HG02588 (cell line): ENCODE results near the gene SLC25A25.
"Not testable (repeated sequence)": the region's sequence is repeated elsewhere in the genome, so short reads cannot be mapped to it uniquely, and the experiment has no call there.

Experiments used
- ATAC-seq: cut with Tn5 transposase; IDR thresholded peaks from one replicate; pipeline ENCODE4 v1.9.1; 2021; ENCODE audit warnings: mild to moderate bottlenecking, moderate library complexity; ENCODE audit not compliant: unreplicated experiment

The SLC25A25 gene

DNA sequence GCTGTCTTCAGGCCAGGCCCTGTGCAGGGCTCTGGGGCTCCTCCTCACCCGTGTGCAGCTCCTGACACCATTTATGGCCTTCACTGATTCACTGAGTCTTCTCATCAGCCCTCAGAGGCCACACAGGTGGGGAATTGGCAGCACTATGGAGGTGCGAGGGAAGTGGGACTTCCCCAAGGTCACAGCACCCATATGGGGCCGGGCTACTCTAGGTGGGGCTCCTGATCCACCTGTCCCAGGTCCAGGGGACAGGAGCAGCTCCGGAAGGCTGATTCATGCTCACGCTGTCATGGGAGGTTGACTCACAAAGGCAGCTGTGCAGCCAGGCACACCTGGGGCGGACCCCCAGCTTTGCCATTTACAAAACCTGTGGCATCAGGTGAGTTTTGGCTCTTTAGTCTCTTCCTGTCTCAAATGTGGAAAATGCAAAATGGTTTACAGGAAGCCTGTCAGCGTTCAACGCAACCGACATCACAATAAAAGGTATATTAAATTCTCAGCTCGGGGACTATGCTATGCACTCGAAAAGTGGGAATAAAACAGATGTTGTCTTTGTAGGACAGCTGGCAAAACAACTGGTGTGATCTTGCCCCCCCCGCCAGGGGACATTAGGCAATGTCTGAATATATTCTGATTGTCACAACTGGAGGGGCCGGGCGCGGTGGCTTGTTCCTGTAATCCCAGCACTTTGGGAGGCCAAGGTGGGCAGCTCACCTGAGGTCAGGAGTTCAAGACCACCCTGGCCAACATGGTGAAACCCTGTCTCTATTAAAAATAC lies 15.9 kb upstream of the SLC25A25 start:
- no peak for ATAC-seq

DNA sequence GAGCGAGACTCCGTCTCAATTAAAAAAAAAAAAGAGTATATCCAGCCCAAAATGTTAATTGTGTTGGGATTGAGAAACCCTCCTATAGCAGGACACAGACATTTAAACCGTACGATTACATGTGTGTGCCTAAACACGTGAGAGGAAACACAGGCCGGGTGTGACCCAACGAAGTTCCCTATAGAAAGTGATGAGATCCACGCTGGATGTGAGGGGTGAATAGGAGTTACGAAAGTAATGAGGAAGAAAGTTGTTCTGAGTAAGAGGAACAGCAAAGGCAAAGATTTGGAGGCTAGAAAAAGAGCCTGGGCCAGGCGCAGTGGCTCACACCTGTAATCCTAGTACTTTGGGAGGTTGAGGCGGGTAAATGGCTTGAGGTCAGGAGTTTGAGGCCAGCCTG lies 14.5 kb upstream of the SLC25A25 start:
- no peak for ATAC-seq

DNA sequence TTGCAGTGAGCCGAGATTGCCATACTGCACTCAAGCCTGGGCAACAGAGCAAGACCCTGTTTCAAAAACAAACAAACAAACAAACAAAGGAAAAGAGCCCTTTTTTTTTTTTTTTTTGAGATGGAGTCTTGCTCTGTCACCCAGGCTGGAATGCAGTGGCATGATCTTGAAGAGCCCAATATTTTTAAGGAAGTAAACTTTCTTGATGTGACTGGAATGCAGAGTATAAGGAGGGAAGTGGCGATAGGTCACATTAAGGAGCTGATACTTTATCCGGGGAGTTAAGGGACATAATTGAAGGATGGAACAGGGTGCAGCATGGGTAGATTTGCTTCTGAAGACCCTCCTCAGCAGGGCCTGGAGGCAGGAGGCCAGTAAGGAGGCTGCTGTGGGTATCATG lies 13.9 kb upstream of the SLC25A25 start:
- ATAC-seq: no peak

DNA sequence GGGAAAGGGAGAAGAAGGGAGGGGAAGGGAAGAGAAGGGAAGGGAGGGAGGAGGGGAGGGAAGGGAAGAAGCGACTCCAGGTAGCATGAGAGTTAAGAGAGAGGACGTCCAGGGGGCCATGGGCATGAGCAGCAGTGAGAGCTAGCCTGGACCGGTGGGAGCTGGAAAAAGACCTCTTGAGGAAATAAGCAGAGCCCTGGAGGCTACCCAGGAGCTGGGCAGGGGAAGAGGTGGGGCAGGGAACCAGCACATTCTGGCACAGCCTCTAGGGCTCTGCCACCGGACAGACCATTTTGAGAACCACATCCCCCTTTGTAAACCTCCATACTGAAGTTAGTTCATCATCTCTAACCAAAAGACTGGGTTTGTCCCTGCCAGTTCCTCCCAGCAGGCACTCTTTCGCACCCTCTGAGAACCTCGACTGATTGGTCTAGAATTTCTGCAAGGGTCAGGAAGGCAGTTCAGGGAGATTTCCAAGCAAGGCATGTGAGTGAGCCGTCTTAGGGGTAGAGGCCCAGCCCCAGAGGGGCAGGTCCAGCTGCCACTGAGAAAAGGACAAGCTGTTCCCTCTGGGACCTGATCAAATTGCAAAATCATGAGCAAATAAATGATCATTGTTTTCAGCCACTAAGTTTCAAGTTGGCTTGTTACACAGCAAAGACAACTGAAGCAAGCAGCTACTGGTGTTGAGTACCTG lies 12.5 kb upstream of the SLC25A25 start:
- no peak for ATAC-seq

DNA sequence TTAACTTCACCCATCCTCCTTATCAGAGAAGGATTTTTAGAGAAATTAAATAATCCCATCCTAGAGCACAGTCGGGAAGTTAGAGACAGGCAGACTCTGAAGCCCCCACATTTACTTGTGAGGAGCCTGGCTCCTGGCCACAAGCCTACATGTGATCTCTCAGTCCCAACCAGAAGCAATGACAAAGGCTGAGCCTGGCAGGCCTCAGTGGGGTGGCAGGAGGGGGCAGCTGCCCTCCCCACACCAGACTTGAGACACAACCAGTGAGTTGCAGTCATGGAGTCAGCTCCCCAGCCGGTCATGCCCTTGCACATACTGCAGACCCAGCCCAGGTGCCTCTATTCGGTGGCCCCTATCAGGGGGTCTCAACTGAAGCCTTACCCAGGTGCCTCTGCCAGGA lies 11.9 kb upstream of the SLC25A25 start:
- ATAC-seq: no peak

DNA sequence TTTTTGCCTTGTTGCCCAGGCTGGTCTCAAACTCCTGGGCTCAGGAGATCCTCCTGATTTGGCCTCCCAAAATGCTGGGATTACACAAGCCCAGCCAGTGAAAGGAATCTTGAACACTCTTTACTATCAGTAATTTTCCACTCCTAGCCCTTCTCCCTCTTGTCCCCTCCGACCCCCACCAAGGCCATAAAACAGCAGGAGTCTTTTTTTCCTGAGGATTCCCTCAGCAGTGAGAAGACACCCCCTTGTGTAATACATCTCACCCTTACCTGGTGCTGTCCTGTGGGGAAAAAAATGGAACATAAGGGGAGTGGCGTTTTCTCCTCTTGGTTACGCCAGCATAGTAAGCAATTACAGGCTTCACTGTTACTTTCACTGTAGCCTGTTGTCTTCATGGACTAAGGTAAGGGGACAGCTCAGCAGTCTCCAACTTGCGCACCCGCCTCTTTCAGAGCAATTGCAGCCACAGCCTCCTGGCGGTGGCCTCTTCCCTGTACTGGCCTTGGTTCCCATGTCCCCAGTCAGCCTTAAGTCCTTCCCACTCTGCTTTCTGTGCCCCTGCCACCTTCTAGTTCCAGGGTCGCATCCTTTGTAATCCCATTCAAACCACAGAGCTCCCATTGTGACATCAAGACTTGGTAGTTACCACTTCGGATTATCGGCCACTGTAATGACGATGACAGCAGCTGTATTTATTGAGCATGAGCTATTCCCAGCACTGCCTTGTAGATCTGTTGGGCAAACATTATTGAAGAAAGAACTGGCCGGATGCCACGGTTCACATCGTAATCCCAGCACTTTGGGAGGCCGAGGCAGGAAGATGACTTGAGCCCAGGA lies 10.9 kb upstream of the SLC25A25 start:
- no peak for ATAC-seq

DNA sequence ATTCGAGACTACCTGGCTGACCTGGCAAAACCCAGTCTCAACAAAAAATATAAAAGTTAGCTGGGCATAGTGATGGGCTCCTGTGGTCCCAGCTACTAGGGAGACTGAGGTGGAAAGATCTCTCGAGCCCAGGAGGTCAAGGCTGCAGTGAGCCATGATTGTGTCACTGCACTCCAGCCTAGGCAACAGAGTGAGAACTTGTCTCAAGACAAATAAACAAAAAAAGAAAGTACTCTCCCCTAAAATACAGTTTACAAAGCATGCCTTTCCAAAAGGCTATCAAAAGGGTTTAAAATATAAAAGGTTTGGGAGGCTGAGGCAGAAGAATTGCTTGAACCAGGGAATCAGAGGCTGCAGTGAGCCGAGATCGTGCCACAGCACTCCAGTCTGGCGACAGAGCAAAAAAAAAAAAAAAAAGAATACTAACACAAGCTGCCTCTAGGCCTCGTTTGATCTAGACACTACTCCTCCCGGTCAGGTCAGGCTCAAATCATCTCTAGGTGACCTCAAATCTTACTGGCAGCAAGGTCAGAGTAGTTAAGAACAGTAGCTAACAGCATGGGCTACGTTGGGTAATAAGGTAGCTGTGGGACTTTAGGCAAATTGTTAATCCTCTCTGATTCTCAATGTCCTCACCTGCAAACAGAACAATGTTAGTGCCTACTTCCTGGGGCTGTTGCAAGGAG lies 10.2 kb upstream of the SLC25A25 start:
- no peak for ATAC-seq

DNA sequence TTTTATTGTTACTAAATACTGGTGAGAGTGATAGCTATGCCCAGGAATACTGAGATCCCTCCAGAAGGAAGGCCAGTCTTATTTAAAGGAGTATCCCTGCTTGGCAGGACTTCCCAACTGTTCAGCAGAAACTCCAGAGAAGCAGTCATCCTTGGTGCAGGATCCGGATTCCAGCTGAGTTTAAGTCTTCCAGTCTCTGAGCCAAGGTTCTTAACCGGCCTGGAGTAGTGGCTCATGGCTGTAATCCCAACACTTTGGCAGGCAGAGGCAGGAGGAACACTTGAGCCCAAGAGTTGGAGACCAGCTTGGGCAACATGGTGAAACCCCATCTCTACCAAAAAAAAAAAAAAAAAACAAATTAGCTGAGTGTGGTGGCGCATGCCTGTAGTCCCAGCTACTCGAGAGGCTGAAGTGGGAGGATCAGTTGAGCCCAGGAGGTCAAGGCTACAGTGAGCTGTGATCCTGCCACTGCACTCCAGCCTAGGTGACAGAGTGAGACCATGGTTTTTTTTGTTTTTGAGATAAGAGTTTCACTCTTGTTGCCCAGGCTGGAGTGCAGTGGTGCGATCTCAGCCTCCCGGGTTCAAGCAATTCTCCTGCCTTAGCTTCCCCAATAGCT lies 8.6 kb upstream of the SLC25A25 start:
- no peak for ATAC-seq

DNA sequence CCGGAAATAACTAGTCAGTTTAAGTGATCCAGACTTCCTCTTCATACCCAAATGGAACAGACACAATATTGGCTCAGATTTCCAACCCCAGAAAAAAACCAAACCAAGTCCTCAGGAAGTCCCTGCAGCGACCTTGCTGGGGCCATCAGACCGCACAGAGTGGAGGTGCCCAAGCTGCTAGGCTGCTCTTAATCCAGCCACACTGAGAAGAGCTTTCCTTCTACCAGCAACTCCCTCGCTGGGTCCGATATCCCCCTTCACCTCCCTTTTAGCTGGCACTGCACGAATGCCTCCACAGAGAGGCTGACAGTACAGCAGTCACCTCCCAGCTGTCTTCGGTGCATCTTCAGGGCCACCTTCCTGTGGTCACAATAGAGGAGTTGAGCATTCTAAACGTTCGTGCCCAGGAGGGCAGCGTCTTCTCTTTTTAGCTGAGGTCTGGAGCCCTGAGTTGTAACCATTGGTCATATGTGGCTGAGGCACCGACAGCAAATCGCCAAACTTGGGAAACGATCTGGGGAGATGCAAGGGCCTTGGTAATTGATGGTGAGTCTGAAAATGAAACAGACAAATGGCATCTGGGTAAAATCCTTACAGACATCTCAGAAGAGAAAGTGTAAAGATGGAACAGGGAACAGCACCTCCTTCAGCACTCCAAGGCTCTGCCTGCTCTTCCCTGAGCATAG lies 6.6 kb upstream of the SLC25A25 start:
- no peak for ATAC-seq

DNA sequence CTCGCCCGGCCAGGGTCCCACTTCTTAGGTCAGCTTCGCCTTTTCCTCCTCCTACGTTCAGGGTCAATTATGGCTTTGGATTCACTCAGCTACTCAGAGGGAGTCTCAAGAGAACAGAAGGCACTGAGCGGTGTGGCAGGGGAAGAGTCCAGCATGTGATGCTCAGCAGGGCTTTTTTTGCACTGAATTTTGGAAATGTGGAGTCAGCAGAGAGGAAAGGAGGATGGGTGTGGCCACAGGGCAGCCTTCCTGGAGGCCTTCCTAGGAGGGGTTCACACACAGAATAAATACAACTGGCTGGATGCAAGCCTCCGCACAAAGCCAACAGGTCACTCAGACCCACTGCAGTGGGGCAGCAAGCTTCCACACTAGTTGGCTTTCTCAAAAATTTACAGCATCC lies 5.8 kb upstream of the SLC25A25 start:
- ATAC-seq: no peak

DNA sequence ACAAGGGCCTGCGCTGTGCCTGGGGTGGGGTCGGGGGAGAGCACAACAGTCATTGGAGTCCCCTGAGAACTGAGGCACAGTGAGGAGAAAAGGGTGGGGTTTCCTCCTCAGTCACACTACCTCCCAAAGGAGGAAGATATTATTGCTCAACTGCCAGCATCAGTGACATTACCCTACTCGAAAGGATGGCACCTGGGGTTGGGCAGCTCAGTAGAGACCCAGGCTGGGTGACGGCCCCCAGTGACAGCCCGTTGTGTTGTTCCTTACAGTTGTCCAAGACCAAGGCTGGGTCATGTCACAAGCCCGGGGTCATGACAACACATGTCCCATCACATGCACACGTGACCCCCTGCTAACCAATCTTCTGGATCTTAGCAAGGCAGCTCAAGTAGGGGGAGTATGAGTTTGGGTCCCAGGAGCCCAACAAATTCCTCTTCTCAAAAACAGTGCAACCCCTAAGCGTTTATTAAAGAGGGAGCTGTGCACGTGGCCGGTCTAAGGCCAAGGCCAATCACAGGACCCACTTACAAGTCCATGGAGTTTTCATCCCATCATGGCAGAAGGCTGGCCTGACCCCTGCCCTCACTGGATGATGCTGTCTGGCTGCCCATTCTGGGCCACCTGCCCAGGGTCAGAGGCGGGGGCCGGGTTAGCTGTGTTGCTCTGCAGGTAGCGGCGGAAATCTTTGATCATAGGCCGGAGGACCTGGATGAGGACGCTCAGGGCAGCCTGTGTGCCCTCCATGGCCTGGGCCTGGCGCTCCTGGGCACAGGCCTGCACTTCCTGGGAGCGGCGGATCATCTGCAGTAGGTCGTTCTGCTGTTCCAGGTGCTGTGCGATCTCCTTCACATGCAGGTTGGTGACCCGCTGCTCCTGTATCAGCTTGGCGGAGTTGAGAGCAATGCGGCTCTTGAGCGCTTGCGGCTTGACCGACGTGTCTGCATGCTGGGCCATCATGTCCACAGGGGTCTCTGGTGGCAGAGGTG lies 4.9 kb upstream of the SLC25A25 start:
- no peak for ATAC-seq

DNA sequence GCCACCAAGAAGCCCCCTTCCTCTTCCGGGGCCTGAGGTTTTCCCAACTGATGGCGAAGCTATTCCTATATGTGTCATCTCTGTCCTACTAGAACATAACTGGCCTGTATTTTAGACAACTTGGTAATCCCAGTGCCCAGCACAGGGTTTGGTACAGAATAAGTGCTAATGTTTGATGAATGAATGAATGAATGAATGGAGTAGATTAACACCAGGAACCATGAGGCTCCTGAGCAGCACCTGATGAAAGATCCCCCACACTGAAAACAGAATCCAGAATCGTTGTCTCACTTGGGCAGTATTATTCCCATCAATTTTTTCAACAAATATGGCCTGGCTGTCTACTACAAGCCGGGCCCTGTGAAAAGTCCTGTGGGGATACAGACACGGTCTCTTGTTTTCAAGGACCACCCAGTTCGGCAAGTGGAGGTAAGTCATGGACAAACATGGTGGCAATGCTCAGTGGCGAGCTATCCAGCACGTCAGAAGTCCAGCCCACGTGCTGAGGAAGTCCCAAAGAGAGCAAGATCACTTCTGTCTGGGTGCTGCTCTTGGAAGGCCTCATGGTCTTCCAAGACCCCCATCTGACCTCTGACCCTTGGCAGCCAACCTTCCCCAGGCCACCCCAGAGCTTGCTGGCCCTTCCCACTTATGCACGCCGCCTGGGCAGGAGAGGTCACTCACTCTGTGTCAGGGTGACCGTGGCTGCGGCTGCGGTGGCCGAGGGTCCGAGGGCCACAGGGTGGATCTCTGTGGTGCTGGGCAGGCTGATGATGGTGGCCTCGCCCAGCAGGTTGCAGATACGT lies 1.9 kb upstream of the SLC25A25 start:
- ATAC-seq: no peak

DNA sequence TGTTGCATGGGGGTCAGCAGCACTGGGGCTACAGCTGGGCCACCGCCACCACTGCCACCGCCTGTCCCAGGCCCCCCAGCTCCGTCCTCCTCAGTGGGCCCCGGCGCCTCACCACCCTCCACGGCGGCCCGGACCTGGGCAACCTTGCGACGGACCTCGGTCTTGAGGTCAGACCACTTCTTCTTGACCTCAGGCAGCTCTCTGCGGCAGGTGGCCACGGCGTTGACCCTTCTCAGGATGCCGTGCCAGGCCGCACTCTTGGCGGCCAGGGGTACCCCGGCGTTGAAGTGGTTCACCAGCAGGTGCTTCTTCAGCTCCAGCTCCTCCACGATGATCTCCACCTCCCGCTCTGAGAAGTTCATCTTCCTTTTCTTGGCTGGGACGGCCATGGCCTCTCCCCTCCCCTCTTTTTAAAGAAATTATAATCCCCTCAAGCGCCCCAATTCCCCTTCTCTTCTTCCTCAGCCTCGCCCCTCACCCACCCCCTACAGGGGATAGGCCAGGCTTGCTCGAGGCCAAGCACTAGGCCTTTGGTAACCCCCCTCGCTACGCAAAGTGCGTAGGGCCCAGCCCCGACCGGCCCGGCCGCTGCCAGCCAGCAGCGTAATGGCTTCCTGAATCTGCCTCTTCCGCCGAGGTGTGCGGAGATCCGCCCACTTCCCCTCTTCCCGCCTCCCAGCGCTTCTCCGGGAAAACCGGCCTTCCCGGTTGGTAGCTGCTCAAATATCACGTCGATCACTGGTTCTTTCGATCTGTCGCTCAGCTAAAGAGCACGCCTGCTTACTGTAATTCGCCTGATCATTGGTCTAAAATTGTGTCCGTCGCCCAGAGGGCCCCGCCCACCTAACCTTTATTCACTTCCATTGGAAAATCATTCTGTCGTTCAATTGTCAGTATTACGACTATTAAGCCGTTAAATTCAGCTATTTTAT lies 1.1 kb upstream of the SLC25A25 start, which contains the start of gene NAIF1:
NAIF1 (minus strand) TSS at position 608 of the 932 bp plus-strand sequence; CDS start at position 389, 219 bp downstream.
- ATAC-seq: peak; percentile 47

DNA sequence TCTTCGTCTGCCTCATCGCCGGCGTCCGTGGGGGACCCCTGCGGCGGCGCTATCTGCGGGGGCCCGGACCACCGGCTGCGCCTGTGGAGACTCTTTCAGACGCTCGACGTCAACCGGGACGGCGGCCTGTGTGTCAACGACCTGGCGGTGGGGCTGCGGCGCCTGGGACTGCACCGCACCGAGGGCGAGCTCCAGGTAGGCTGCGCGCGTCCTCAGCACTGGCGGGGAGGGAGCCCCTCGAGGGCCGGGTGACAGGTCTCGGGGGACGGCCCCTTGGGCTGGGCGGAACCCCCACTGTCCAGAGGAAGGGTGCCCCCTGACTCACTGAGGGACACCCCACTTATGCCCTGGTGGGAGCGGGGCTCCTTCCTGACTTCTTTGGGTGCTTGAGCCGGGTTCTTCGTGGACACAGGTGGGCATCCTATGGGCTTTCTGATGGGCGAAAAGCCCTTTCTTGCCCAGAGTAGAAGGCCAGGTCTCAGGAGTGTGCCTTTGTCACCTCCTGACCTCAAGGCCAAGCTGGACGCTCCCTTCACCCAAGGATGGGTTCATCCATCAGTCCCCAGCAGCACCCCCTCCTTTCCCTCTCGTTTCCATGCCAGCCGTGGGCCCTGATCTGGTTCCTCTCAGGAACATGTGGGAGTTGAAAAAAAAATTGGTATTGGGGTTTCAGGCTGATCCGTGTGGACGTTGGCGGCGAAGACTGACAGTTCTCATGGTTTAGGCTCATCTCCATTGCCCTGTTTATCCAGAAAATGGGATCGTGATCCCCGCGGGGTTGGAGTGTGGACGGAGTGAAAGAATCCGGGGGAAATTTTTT lies 564 bp downstream of the SLC25A25 start:
- peak; percentile 7 for ATAC-seq

DNA sequence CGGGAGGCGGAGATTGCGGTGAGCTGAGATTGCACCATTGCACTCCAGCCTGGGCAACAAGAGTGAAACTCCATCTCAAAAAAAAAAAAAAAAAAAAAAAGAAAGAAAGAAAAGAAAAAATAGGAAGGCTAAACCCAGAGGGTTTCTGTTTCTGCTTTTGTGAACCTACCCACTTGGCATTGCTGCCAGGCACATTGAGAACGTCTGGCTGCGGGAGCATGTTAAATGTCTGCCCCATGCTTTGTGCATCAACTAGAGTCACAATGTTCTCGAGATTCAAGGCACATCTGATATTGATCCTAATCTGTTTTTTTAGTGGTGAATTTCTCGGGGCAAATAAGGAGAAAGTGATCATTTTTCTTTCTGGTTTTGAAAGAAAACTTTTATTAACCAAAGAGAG lies 2.8 kb downstream of the SLC25A25 start:
- ATAC-seq: no peak

DNA sequence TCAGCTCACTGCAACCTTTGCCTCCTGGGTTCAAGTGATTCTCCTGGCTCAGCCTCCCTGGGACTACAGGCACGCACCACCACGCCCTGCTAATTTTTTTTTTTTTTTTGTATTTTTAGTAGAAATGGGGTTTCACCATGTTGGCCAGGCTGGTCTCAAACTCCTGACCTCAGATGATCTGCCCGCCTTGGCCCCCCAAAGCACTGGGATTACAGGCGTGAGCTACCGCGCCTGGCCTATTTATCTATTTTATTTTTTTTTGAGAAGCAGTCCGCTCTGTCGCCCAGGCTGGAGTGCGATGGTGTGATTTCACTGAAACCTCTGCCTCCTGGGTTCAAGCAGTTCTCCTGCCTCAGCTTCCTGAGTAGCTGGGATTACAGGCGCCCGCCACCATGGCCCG lies 3.4 kb downstream of the SLC25A25 start:
- not testable (repeated sequence) for ATAC-seq
